IPS-NIHi7 (cell line): ENCODE results near the gene APOBEC3H.

Experiments used
- DNase-seq: peaks from one replicate; pipeline ENCODE4 v3.0.0; 2012; ENCODE audit warnings: mixed read lengths; ENCODE audit errors: extremely low spot score

APOBEC3H gene

GRCh38 chr22:39110631-39111561 lies 13.9 kb downstream of the APOBEC3H start:
- DNase-seq = no peak

- no peak for DNase-seq
These were observed 17.1 kb downstream of the APOBEC3H start for GRCh38 chr22:39114112-39114511.

GRCh38 chr22:39115570-39115969 lies 18.5 kb downstream of the APOBEC3H start:
- no peak for DNase-seq

GRCh38 chr22:39115977-39116621 lies 19.1 kb downstream of the APOBEC3H start:
- DNase-seq = no peak

GRCh38 chr22:39117585-39118191 lies 20.6 kb downstream of the APOBEC3H start:
- peak; percentile 59 for DNase-seq

- DNase-seq = no peak
These were observed 23.9 kb downstream of the APOBEC3H start for GRCh38 chr22:39120983-39121382.

- DNase-seq = peak; percentile 6
These were observed 25.9 kb downstream of the APOBEC3H start for GRCh38 chr22:39122772-39123470.

GRCh38 chr22:39123751-39124581 lies 26.9 kb downstream of the APOBEC3H start:
- peak; percentile 58 for DNase-seq

- DNase-seq = no peak
These were observed 28.6 kb downstream of the APOBEC3H start for GRCh38 chr22:39125622-39126021.

GRCh38 chr22:39128508-39128907 lies 31.5 kb downstream of the APOBEC3H start:
- no peak for DNase-seq

GRCh38 chr22:39129081-39129480 lies 32.0 kb downstream of the APOBEC3H start:
- no peak for DNase-seq

- no peak for DNase-seq
These were observed 32.7 kb downstream of the APOBEC3H start for GRCh38 chr22:39129746-39130145.

- DNase-seq = peak; percentile 5
These were observed 33.2 kb downstream of the APOBEC3H start for GRCh38 chr22:39130152-39130704.

GRCh38 chr22:39130892-39131855 lies 34.1 kb downstream of the APOBEC3H start:
- DNase-seq = no peak

GRCh38 chr22:39132281-39132680 lies 35.2 kb downstream of the APOBEC3H start:
- no peak for DNase-seq

- DNase-seq = no peak
These were observed 36.0 kb downstream of the APOBEC3H start for GRCh38 chr22:39132871-39133524.

GRCh38 chr22:39133871-39134270 lies 36.8 kb downstream of the APOBEC3H start:
- DNase-seq = no peak

GRCh38 chr22:39134366-39135091 lies 37.5 kb downstream of the APOBEC3H start:
- DNase-seq = no peak
